NCI-H345 (cell line): Measurements from ENCODE around the gene ACO1.

Experiments
- DNase-seq: peaks from one replicate; lab custom pipeline; 2025; lab: John Stamatoyannopoulos, UW

Gene ACO1

DNA sequence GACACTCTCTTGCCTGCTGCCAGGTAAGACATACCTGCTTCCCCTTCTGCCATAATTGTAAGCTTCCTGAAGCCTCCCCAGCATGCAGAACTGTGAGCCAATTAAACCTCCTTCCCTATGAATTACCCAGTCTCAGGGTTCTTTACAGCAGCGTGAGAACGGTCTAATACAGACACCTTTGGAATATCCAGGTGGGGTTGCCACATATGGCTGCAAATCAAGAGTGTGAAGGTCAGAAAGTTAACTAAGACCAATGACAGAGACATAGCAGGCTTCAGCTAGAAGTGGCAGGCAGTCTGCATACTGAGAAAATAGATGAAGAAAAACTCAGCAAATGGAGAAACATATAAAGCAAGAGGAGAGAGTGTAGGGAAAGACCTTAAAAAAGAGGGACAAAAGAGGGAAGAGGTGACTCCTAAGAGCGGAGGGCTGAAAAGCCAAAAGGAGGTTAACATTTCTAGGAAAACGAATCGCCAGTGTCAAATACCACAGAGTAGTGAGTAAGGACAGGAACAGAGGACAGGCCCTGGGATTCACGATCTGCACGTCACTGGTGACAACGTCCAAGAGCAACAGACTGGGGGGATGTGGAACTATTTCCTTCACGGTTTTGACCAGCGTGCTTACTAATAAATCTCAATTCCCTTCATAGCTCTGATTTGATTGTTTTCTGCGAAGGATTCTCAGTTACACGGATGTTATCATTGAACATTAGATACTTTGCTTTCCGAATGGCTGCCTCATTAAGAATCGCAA is 1.7 kb upstream of the ACO1 start:
- no peak for DNase-seq

DNA sequence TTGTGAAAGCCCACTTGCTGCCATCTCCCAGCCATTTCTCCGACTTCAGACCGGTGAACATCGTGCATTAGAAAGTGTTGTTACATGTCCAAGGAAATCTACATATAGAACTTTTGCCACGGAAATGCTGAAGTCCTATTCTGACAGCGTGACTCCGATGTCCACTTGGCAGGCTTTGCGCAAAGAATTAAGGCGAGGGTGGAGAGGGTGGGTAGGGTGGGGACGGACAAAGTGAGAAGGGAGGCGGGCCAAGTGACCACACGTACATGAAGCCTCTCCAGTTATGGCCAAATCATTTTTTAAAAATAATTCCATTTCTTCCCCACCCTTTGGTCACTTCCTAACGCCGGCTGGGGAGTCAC is 460 bp upstream of the ACO1 start:
- no peak for DNase-seq

DNA sequence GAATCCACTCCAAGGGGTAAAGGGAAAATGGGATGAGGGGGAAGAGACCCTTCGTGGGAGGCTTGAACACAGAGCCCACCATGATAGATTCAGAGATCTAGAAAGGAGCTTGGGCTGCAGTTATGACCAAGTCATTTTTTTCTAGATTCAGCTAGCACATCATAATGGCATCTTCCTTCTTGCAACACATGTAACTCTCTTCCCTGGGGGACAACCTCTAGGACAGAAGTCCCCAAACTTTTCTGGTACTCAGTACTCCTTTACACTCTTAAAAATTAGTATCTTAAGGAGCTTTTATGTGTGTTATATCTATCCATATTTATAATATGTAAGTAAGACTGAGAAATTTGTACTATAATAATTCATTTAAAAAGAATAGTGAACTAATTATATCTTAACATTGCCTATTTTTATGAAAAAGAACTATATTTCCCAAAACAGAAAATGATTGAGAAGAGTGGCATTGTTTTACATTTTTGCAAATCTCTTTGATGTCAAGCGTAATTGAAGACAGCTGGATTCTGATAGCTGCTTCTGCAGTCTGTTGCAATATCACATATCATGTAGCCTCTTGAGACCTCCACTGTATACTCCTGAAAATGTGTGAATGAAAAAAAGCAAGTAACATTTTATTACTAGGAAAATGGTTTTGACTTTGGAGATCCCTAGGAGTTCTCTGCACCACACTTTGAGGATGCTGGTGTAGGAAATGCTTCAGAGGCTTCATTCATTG is 875 bp downstream of the ACO1 start:
- DNase-seq = no peak

DNA sequence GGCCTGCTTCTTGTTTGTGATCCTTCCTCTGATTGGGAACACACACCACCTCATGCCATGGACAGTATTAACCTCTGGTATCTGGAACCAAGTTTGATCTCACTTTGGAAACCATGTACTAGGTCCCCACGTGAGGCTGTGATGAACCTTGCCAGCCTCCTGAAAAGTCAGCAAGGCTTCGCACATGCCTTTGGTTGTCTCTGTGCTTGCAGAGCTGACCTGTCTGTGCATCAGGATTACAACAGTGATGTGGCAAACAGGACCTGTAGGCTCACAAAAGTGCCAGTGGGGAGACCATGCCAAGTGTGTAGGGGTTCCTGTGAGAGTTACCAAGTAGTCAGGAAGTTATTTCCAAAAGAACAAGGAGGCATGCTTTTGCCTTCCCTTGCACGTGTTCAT is 1.4 kb downstream of the ACO1 start:
- DNase-seq = no peak

DNA sequence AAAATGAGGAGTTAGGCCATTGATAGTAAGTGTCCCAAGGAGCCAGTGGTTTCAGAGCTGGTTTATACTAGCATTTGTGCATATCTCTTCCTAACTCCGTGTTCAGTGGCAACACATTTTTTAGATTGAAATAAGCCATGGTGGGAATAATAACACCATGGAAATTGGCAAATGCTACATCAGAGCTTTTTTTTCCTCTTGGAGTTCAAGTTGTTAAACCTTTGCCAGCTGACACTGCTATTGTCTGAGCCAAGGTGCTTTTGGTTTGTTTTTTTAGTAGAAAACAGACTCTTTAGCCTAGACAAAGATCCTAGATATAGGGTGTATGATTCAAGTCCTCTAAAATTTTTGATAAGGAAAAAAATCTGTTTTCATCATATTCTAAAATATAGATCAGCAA is 2.8 kb downstream of the ACO1 start:
- DNase-seq = no peak

DNA sequence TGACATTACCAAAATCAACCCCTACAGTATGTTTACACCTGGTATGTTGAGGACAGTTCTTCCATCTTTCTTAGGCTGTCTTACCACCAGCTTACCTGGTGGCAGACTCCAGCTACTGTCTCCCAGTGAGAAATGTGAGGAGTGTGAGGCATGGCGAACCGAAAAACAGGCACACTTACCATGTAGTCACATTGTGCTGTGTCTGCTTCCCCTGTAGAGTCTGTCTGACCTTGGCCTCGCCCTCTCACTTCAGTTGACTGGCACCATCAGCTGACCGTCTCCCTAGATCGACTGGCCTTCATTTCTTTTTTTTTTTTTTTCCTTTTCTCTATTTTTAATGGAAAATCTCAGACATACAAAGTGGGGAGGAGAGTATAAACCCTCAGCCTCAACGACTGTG is 4.9 kb downstream of the ACO1 start:
- no peak for DNase-seq

DNA sequence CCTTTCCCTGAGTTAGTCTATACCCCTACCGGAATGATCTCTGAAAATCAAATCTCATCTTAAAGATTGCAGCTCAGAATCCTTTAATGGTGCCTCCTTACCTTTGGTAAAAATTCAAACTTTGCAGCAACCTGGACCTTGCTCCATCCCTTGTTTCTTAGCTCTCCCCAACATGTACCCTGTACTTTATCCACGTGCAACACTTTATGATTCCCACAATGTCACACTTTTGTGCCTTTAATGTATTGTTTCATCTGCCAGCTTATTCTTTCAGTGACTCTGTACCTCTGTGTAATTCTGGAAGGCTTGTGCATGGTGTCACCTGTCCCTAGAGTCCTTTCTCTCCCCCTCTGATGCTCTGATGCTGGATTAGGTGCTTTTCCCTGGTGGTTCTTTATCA is 9.5 kb downstream of the ACO1 start:
- DNase-seq = no peak

DNA sequence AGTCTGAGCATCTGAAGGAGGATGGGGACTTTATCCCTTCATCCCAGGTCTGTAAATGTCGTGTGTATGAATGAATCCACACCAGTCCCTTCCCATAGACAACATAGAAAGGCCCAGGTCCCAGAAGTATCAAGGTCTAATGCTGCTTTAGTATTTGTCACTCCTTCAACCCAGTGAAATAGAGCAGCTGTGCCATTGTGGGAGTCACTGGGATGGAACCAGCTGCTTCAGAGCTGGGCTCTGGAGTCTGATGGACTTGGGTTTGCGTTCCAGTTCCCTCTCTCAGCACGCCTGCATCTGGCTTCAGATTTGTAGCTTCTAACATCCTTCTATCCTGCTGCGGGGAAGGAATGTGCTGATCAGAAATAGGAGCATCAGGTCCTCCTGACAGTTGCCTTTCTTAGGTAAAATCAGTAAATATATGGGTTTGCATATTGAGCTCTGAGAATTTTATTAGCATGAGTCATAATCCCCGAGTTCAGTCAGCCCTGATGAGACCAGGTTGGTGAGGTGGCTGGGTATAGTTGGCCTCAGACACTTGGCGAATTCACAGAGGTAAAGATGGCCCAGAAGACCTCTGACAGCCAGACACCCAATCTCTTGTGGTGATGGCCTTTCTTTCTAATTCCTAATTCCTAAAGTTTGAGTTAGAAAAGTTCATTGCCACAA is 10.1 kb downstream of the ACO1 start:
- DNase-seq = no peak

DNA sequence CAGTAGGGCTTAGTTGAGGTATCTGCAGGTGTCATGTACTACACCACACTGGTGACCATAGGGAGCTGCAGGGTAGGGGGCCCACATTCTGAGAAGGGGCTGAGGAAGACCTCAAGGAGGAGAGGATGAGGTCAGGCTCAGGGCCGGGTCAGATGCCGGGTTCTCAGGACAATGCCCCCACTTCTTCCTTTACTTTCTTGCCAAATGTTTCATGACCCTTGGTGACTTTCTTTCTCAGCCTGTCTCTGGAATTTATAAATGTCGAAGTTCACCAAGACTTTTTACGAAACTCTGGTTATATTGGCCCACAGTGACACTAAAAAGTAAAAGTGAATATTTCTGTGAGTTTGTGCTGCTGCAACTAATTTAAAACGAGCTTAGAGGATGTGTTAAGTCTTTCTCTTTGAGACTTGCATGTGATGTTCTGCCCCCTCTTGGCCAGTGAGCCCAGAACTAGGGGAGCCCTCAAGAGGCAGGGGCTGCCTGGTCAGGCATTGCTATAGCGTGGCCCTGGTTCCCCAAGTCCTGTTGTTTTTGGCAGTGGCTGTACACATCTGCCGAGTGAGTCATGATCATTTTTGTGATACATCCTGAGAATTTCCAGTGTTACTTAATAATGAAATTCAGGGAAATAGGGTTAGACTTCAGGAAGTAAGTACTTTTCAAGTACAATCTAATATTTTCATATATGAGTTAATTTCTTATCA is 11.2 kb downstream of the ACO1 start:
- DNase-seq = no peak

DNA sequence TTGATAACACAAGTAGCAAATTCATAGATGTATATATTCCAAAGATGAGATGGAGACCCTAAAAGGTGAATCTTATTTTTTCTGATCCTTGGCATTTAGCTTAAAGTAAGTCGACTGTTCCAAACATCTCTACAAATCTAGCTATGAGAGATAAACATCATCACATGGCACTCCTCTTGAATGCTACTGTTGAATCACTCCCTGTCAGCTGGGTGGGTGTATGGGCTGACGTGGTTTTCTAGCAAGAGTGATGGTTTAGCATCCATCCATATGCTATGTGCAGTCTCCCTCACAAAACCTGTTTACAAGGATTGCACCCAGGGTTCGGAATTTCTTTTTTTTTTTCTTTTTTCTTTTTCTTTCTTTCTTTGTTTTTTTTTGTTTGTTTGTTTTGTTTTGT is 13.8 kb downstream of the ACO1 start:
- no peak for DNase-seq

DNA sequence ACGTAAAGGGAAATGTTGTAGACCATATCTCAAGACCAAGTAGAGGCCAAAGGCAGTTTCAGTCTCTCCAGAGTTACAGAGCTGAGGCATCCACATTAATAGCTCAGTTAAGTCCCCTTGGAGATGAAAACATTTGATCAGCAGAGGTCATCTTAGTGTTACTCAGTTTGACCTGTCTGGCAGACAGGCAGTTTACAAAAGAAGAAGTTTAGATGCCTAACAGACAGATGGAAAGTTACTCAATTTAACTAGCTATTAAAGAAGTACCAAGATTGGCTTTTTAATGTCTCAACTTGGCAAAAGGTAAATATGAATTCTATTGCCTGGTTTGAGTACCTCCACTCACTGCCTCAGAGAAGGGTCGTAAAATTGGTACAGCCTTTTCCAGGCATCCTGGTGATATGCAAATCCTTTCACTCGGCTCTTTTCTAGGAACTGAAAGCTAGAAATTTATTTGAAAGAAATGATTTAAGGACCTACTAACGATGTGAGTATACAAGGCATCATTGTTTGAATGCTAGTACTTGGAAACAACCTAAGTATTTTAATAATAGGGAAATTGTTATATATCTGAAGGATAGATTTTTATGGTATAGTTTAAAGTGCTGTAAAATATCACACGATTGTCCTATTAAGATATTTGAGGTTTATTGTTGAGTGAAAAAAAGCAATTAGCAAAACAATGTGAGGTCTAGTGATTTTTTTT is 14.8 kb downstream of the ACO1 start:
- DNase-seq = no peak

DNA sequence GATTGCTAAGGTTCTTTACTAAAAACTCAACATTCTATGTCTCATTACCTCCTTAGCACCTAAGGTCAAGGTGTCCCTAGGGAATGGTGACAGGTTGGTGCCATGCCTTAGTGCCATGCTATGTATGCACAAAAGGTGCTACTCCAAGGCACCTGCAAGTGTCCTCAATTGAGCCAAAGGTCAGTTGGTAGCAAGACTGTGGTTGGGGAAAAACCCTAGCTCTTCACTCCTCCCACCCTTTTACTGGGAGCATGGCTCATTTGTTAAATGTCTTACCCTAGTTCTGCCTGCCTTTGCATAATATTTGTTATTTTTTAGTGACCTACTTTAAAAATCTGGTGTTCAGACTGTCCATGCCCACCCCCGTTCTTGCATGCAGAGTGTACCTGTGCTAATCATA is 17.0 kb downstream of the ACO1 start:
- DNase-seq = no peak

DNA sequence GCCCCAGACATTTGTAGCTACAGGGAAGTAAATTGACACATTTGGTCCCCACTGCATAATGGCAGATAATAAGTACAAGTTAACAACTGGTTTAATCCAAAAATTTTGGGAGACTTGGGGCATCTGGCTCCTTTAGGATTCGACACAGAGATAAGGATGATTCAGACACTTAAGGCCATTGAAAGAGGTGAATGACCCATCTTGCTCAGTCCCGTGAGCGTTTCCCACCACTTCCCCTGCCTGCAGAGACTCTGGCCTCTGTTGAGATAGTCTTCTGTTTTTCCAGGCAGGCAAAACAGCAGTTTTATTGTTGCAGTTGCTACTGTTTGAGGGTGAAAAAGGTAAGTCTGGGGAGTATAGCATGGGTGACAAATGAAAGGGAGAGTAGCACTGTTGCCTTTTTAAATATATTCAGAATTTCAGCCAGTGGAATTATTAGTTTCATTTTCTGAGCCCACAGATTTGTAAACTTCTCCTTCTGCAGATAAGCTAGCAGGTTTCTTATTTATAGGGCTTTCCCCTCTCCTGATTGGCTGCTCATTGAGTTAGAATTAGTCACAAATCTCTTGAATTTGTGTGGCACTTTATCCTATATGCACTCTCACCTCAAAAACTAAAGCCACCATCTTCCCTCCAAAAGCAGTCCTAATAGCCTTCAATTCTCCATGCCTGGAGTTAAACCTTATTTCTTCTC is 19.3 kb downstream of the ACO1 start:
- DNase-seq = no peak

DNA sequence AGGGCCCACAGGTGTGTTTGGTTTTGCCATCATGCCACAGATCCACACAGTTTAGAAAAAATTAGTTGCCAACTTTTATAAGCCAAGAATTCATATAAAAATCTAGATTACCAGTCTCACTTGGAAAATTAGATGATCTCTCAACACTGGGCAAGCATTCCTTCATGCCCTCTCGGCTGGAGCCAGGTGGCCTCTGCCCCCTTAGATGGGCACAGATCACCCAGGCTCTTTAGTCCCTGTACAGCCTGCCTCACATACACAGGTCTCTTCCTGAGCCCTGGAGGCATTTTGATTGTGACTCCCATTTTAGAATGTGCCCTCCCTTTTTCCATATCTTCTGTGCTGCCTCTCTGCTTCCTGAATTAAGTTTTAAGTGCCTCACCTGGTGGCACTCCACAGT is 20.0 kb downstream of the ACO1 start:
- DNase-seq = no peak

DNA sequence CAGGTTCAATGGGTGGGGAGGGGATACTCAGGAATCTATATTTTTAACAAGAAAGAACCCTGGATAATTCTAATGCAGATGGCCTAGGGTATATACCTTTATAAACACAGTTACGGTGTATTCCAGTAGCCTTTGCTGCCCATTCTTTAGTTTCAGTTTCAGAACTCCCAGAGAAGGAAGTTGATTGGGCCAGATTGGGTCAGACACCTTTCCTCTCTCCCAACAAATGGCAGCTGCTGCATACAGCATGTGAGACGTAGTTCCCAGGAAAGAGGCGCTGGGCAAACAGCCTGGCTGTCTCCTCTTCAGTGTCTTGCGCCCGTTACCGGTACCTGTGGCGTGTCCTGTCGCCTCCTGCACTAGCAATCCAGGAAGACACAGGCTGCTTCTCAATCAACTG is 20.4 kb downstream of the ACO1 start:
- DNase-seq = no peak

DNA sequence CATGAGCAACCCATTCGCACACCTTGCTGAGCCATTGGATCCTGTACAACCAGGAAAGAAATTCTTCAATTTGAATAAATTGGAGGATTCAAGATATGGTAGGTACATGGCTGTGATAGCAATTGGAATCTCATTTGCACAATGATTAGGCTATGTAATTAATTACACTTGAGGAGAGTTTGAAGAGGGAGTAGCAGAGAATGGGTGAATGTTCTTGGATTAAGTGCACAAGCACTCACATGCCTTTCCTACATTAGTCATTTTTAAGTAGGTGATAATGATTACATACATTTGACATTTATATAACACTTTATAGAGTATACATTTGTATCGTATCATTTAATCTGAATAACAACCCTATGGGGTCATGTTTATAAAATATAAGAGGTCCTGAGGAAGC is 21.1 kb downstream of the ACO1 start:
- no peak for DNase-seq

DNA sequence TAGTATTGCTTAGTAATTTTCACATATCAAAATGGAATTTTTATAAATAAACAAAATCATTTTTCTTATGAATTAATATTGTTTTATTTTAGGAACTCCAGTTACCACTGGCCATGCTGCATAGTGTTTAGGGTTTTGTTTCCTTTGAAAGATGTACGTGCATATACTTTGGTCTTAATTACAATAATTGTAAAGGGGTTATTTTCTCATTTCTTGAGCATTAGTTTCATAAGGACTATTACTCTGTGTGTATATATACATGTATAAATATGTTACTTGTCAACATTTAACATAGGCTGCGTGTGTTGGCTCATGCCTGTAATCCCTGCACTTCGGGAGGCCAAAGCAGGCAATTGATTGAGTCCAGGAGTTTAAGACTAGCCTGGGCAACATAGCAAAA is 21.6 kb downstream of the ACO1 start:
- DNase-seq = no peak

DNA sequence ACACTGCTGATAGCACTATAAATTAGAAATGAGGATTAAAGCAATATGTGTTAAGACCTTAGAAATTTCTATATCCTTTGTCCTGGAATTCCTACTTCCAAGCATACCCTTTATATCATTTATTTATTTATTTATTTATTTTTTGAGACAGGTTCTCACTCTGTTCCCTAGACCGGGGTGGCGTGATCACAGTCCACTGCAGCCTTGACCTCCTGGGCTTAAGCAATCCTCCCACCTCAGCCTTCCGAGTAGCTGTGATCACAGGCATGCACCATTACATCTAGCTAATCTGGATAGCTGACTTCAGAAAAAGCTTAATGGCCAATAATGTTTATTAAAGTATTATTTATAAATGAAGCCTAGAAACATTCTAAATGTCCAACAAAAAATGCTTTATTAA is 27.3 kb downstream of the ACO1 start:
- DNase-seq = no peak

DNA sequence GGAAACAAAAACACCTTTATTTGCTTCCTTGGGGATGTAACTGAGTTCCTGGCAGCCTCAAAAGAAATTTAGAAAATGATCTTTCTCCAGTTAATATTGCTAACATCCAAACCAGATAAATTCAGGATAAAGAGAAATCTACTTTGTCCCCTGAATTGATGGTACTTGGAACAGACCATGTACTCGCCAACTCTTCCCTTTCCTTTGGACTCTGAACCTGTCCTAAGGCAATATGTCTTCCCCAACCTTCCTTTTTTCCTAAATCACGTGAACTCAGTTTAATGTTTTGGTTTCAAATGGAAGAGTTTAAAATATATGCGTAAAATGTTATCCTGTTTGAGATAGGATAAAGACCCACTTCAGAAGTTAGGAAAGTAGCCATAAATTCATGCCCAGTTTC is 28.0 kb downstream of the ACO1 start:
- no peak for DNase-seq

DNA sequence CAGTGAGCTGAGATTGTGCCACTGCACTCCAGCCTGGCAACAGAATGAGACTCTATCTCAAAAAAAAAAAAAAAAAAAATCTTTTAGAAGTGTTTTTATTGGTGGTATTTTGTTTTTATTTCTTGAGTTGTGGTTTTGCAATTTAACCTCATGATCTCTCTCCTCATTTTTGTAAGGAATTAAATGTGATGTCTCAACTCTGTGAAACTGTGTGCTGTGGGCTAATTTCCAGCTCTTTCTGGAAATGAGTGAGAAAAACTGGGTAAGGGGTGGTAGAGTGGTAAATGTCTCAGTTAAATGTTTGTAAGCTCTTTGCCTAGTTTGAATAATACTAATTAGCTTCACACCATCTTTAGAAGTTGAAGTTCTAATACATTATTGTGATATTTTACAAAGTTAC is 29.0 kb downstream of the ACO1 start:
- DNase-seq = no peak

DNA sequence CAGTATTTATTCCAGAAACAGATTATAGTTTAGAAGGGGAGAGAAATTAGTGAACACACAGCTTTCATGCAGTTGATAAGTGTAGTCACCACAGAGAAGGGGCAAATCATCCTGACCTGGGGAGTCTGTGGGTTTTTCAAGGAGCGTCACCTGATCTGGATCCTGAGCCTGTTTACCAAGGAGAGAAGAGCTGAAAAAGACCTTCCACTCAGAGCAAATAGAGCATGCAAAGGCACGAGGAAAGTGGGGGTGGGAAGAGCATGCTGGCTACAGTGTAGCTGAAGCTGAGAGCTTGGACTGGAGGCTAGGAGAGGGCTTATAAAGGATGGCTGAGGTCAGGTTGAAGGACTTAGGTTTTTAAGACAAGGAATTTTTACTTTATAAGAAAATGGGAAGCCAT is 30.4 kb downstream of the ACO1 start:
- DNase-seq = no peak

DNA sequence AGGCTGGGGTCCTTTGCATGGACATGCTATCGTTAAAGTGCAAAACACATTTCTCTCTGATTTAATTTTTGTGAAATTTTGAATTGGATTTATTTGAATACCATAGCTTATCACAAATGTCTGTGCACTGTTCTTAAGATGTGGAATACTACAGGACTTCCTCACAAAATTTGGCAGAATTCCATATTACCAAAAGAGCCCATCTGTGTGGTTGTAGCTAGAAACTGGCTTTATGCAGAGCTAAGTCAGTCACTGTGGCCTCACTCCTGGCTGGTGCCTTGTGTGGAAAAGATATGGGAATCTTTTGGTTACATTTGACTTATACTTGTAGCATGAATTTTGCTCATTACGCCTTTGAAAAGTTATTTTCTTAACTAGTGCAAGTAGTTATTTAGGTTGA is 35.5 kb downstream of the ACO1 start:
- no peak for DNase-seq
